ENCODE measurements around the gene CISD2. TPM values are rescaled to one million over a fixed set of nuclear protein-coding genes. Genes with fewer than 3 reads are reported as not detected.

The CISD2 gene
- total RNA-seq, 1 donor from 2014 or later, result 78.6 TPM

DNA sequence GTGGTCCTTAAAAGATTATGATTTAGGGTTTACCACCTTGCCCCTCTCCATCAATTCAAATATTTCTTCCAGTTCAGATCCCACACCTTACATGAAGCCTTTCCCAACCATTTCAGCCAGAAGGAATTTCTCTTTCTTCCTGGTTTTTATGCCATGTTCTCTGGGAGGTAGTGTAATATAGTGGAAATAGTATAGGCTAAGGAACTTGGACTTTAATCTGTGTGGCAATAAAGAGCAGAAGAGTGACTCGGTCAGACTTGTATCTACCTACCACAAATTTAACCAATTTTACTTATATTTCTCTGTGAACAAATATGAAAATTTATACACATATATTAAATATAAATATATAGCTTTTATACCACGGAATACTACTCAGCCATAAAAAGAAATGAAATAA lies 18.4 kb upstream of the CISD2 start:
- Mint-ChIP-seq H3K4me1 (no peaks in the 10 kb centered on the region), H3K9me3 (no peaks in the 10 kb centered on the region), H3K4me3 (no peak overlapping the region), H3K27ac (no peak overlapping the region), H3K27me3 (ENCODE audit: insufficient read depth, low read depth) (no peaks in the 10 kb centered on the region), H3K36me3 (peaks cover 2% of the 10 kb centered on the region)
- Histone ChIP-seq H3K27ac (no peak overlapping the region), H3K4me3 (no peak overlapping the region), H3K4me2 (no peak overlapping the region), H3K4me1 (no peaks in the 10 kb centered on the region), H3F3A (ENCODE audit: low read depth) (no peaks in the 10 kb centered on the region), H3K79me2 (ENCODE audit: low read depth) (no peaks in the 10 kb centered on the region), H4K20me1 (ENCODE audit: low read depth) (no peaks in the 10 kb centered on the region), H3K27me3 (no peaks in the 10 kb centered on the region), H3K9ac (no peak overlapping the region), H3K36me3 (no peaks in the 10 kb centered on the region), H3K9me3 (ENCODE audit: low read depth) (no peaks in the 10 kb centered on the region), H2AFZ (replicated peaks) (no peak overlapping the region)
- no peak for DNase-seq (ENCODE audit: low spot score)
- no peak for TF ChIP-seq EZH2 (IDR thresholded peaks at IDR 0.05)

DNA sequence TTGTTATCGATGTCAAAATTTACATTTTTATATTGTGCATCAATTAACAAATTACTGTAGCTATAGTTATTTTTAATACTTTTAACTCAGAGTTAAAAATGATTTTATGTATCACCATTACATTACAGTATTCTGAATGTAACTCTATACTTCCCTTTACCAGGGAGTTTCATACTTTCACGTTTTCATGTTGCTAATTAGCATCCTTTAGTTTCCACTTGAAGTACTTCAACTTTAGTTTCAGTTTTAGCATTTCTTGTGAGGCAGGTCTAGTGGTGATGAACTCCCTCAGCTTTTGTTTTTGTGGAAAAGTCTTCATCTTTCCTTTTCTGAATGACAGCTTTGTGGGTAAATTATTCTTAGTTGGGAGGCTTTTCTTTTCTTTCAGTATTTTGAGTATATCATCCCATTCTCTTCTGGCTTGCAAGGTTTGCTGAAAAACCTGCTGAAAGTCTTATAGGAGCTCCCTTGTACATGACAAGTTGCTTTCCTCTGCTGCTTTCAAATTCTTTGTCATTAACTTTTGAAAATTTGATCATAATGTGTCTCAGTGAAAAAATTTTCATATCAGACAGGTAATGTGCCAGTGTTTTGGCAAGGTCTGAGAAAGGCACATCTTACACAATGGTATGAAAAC lies 9.8 kb upstream of the CISD2 start:
- H3K27ac ChIP-seq, result no peak overlapping the region
- peaks cover 6% of the 10 kb centered on the region for H3K36me3 ChIP-seq
- H3K36me3 Mint-ChIP-seq, result peaks cover 26% of the 10 kb centered on the region
- no peak for TF ChIP-seq EZH2phosphoT487 (IDR thresholded peaks at IDR 0.05)
- no peak for TF ChIP-seq EZH2 (IDR thresholded peaks at IDR 0.05)
- H3K27me3 ChIP-seq, result no peaks in the 10 kb centered on the region
- H3K9ac ChIP-seq, result no peak overlapping the region
- no peak overlapping the region for H3K4me3 Mint-ChIP-seq
- no peak overlapping the region for H3K4me2 ChIP-seq
- DNase-seq (ENCODE audit: low spot score), result no peak
- peaks cover 17% of the 10 kb centered on the region for H3K79me2 ChIP-seq (ENCODE audit: low read depth)
- no peak overlapping the region for H3K4me3 ChIP-seq
- no peaks in the 10 kb centered on the region for H3K4me1 ChIP-seq
- H3K4me1 Mint-ChIP-seq, result no peaks in the 10 kb centered on the region
- no peak overlapping the region for H2AFZ ChIP-seq (replicated peaks)
- no peaks in the 10 kb centered on the region for H3F3A ChIP-seq (ENCODE audit: low read depth)
- peaks cover 12% of the 10 kb centered on the region for H3K9me3 ChIP-seq (ENCODE audit: low read depth)
- no peaks in the 10 kb centered on the region for H4K20me1 ChIP-seq (ENCODE audit: low read depth)
- H3K27me3 Mint-ChIP-seq (ENCODE audit: insufficient read depth, low read depth), result peaks cover 2% of the 10 kb centered on the region
- H3K9me3 Mint-ChIP-seq, result peaks cover 32% of the 10 kb centered on the region
- H3K27ac Mint-ChIP-seq, result no peak overlapping the region

DNA sequence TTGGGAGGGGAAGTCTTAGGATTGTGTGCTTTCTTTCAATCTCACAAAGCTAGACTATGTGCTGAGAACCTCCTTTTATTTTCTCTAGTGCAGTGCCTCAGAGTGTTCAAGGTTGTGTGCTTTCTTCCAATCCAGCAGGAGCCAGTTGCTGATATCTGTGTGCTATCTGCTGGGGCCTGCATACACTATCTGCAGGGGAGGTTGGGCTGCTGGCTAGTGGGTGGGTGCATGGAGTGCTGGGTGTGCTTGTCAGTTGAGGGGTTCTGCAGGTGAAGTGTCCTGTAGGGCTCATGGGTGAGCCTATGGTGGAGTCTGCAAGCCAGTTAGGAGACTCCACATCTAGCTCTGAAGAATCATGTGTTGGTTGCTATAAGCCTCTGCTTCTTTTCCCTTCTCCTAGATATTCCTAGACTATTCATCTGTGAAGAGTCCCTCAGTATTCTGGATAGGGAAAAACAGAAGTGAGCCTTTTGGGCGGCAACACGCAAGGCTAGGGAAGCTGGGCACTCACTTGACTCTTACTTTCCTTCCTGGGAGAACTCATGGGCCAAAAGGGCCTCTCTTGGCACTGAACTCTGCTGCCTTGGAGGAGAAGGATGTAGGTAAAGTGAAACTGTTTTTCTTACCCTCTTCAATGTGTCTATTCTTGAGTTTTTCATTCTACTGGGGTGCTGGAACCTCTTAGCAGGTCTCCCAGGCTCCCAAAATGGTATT lies 8.0 kb upstream of the CISD2 start:
- H3K4me3 ChIP-seq, result no peak overlapping the region
- DNase-seq (ENCODE audit: low spot score), result no peak
- Mint-ChIP-seq H3K4me3 (no peak overlapping the region), H3K27me3 (ENCODE audit: insufficient read depth, low read depth) (peaks cover 2% of the 10 kb centered on the region), H3K36me3 (peaks cover 35% of the 10 kb centered on the region), H3K4me1 (no peaks in the 10 kb centered on the region), H3K27ac (no peak overlapping the region), H3K9me3 (peaks cover 37% of the 10 kb centered on the region)
- TF ChIP-seq, protein P1, sequence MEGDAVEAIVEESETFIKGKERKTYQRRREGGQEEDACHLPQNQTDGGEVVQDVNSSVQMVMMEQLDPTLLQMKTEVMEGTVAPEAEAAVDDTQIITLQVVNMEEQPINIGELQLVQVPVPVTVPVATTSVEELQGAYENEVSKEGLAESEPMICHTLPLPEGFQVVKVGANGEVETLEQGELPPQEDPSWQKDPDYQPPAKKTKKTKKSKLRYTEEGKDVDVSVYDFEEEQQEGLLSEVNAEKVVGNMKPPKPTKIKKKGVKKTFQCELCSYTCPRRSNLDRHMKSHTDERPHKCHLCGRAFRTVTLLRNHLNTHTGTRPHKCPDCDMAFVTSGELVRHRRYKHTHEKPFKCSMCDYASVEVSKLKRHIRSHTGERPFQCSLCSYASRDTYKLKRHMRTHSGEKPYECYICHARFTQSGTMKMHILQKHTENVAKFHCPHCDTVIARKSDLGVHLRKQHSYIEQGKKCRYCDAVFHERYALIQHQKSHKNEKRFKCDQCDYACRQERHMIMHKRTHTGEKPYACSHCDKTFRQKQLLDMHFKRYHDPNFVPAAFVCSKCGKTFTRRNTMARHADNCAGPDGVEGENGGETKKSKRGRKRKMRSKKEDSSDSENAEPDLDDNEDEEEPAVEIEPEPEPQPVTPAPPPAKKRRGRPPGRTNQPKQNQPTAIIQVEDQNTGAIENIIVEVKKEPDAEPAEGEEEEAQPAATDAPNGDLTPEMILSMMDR (IDR thresholded peaks at IDR 0.05), result no peak
- TF ChIP-seq EZH2phosphoT487 (IDR thresholded peaks at IDR 0.05) (no peak), EZH2 (IDR thresholded peaks at IDR 0.05) (no peak)
- peaks cover 12% of the 10 kb centered on the region for H3K9me3 ChIP-seq (ENCODE audit: low read depth)
- H3K4me1 ChIP-seq, result no peaks in the 10 kb centered on the region
- H3K79me2 ChIP-seq (ENCODE audit: low read depth), result peaks cover 32% of the 10 kb centered on the region
- H3F3A ChIP-seq (ENCODE audit: low read depth), result no peaks in the 10 kb centered on the region
- no peak overlapping the region for H3K9ac ChIP-seq
- H3K27ac ChIP-seq, result no peak overlapping the region
- no peaks in the 10 kb centered on the region for H3K27me3 ChIP-seq
- no peak overlapping the region for H3K4me2 ChIP-seq
- no peaks in the 10 kb centered on the region for H4K20me1 ChIP-seq (ENCODE audit: low read depth)
- no peak overlapping the region for H2AFZ ChIP-seq (replicated peaks)
- H3K36me3 ChIP-seq, result peaks cover 6% of the 10 kb centered on the region

DNA sequence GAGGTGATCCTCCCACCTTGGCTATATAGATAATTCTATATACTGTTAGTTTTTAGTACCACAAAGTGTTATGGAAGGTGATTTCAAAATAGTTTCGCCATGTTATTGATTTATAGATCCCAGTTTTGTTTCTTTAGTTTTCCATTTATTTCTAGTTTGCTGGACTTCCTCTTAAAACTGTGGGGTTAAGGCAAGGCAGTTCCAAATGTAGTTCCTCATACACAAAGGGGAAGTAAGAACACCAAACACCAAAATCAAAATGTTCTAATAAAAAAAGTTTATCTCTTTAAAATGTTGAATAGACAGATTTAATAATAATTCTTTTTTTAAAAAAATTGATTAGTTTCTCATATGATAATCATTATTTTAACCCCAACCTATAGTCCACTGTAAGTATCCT lies 6.8 kb upstream of the CISD2 start:
- H3K9ac ChIP-seq, result no peak overlapping the region
- no peak overlapping the region for H3K4me3 Mint-ChIP-seq
- peaks cover 37% of the 10 kb centered on the region for H3K9me3 Mint-ChIP-seq
- no peak overlapping the region for H3K27ac ChIP-seq
- peaks cover 5% of the 10 kb centered on the region for H3K4me1 Mint-ChIP-seq
- no peak for DNase-seq (ENCODE audit: low spot score)
- peaks cover 6% of the 10 kb centered on the region for H3K36me3 ChIP-seq
- no peak overlapping the region for H3K4me2 ChIP-seq
- no peak overlapping the region for H3K4me3 ChIP-seq
- peaks cover 5% of the 10 kb centered on the region for H3K4me1 ChIP-seq
- peaks cover 41% of the 10 kb centered on the region for H3K36me3 Mint-ChIP-seq
- peaks cover 45% of the 10 kb centered on the region for H3K79me2 ChIP-seq (ENCODE audit: low read depth)
- peaks cover 2% of the 10 kb centered on the region for H3K27me3 Mint-ChIP-seq (ENCODE audit: insufficient read depth, low read depth)
- H4K20me1 ChIP-seq (ENCODE audit: low read depth), result no peaks in the 10 kb centered on the region
- no peak overlapping the region for H2AFZ ChIP-seq (replicated peaks)
- H3F3A ChIP-seq (ENCODE audit: low read depth), result no peaks in the 10 kb centered on the region
- no peaks in the 10 kb centered on the region for H3K27me3 ChIP-seq
- peaks cover 12% of the 10 kb centered on the region for H3K9me3 ChIP-seq (ENCODE audit: low read depth)
- TF ChIP-seq, protein P1 (IDR thresholded peaks at IDR 0.05), result no peak
- TF ChIP-seq EZH2phosphoT487 (IDR thresholded peaks at IDR 0.05) (no peak), EZH2 (IDR thresholded peaks at IDR 0.05) (no peak)
- no peak overlapping the region for H3K27ac Mint-ChIP-seq

All from neural progenitor cell (in vitro differentiated cells).